Measurements from ENCODE around the gene ANK3. TPM values are rescaled to one million over a fixed set of nuclear protein-coding genes. Genes with fewer than 3 reads are reported as not detected.

The ANK3 gene
- polyA plus RNA-seq, 1 donor from 2014 or later = 114 TPM

DNA sequence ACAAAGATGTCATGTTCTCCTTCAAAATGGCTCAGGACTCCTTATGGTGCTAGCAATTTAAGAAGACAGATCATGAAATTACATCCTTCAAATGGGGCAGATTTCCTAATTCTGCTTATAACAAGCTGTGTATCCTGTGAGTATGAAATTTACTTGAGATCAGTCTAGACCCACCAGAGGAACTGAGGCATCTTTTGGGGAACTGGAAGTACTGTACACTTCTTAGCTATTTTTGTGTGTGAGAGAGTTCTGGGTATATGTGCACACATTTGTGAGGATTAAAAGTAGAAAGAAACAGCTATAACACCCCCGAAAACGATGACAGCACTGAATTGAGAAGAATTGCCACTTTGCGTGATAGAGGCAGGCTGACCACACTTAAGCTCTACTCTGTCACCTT, 296.4 kb downstream of the ANK3 start:
- no peaks in the 10 kb centered on the region for H3K27me3 ChIP-seq (ENCODE audit: insufficient read depth, low read depth, low read length)
- H3K4me3 ChIP-seq (ENCODE audit: low read length) = no peak overlapping the region
- no peak overlapping the region for H3K27ac ChIP-seq (ENCODE audit: low read length)
- no peaks in the 10 kb centered on the region for H3K79me2 ChIP-seq (replicated peaks; ENCODE audit: insufficient read depth, low read length)
- no peak for TF ChIP-seq RAD21 (conservative IDR thresholded peaks at IDR 0.05)
- TF ChIP-seq TAF1 (IDR thresholded peaks at IDR 0.05; ENCODE audit: low read depth) = no peak
- TF ChIP-seq, protein P1, sequence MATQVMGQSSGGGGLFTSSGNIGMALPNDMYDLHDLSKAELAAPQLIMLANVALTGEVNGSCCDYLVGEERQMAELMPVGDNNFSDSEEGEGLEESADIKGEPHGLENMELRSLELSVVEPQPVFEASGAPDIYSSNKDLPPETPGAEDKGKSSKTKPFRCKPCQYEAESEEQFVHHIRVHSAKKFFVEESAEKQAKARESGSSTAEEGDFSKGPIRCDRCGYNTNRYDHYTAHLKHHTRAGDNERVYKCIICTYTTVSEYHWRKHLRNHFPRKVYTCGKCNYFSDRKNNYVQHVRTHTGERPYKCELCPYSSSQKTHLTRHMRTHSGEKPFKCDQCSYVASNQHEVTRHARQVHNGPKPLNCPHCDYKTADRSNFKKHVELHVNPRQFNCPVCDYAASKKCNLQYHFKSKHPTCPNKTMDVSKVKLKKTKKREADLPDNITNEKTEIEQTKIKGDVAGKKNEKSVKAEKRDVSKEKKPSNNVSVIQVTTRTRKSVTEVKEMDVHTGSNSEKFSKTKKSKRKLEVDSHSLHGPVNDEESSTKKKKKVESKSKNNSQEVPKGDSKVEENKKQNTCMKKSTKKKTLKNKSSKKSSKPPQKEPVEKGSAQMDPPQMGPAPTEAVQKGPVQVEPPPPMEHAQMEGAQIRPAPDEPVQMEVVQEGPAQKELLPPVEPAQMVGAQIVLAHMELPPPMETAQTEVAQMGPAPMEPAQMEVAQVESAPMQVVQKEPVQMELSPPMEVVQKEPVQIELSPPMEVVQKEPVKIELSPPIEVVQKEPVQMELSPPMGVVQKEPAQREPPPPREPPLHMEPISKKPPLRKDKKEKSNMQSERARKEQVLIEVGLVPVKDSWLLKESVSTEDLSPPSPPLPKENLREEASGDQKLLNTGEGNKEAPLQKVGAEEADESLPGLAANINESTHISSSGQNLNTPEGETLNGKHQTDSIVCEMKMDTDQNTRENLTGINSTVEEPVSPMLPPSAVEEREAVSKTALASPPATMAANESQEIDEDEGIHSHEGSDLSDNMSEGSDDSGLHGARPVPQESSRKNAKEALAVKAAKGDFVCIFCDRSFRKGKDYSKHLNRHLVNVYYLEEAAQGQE (IDR thresholded peaks at IDR 0.05; ENCODE audit: borderline replicate concordance) = no peak
- TF ChIP-seq EZH2 (IDR thresholded peaks at IDR 0.05; ENCODE audit: borderline replicate concordance, insufficient read depth, low read length, poor library complexity, severe bottlenecking) = no peak
- TF ChIP-seq SMC3 (conservative IDR thresholded peaks at IDR 0.05; ENCODE audit: poor library complexity) = no peak
- no peak for TF ChIP-seq POLR2AphosphoS5 (IDR thresholded peaks at IDR 0.05)
- no peak for TF ChIP-seq EP300 (conservative IDR thresholded peaks at IDR 0.05; ENCODE audit: poor library complexity, severe bottlenecking)
- TF ChIP-seq, protein P2, sequence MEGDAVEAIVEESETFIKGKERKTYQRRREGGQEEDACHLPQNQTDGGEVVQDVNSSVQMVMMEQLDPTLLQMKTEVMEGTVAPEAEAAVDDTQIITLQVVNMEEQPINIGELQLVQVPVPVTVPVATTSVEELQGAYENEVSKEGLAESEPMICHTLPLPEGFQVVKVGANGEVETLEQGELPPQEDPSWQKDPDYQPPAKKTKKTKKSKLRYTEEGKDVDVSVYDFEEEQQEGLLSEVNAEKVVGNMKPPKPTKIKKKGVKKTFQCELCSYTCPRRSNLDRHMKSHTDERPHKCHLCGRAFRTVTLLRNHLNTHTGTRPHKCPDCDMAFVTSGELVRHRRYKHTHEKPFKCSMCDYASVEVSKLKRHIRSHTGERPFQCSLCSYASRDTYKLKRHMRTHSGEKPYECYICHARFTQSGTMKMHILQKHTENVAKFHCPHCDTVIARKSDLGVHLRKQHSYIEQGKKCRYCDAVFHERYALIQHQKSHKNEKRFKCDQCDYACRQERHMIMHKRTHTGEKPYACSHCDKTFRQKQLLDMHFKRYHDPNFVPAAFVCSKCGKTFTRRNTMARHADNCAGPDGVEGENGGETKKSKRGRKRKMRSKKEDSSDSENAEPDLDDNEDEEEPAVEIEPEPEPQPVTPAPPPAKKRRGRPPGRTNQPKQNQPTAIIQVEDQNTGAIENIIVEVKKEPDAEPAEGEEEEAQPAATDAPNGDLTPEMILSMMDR (IDR thresholded peaks at IDR 0.05; ENCODE audit: poor library complexity, severe bottlenecking) = no peak
- TF ChIP-seq MXI1 (conservative IDR thresholded peaks at IDR 0.05; ENCODE audit: poor library complexity, severe bottlenecking) = no peak
- no peaks in the 10 kb centered on the region for H3K9me2 ChIP-seq (ENCODE audit: insufficient read depth, low read length)
- H4K20me1 ChIP-seq (ENCODE audit: insufficient read depth) = no peaks in the 10 kb centered on the region
- no peak overlapping the region for H3K9ac ChIP-seq (ENCODE audit: low read length)
- no peaks in the 10 kb centered on the region for H3F3A ChIP-seq (ENCODE audit: insufficient read depth, low read length, poor library complexity, severe bottlenecking)
- no peak overlapping the region for H2AFZ ChIP-seq (ENCODE audit: low read depth, low read length)
- no peaks in the 10 kb centered on the region for H3K9me3 ChIP-seq (ENCODE audit: low read length)
- peaks cover 8% of the 10 kb centered on the region for H3K36me3 ChIP-seq (ENCODE audit: insufficient read depth, low read length)
- no peak overlapping the region for H3K4me2 ChIP-seq (ENCODE audit: low read length)

DNA sequence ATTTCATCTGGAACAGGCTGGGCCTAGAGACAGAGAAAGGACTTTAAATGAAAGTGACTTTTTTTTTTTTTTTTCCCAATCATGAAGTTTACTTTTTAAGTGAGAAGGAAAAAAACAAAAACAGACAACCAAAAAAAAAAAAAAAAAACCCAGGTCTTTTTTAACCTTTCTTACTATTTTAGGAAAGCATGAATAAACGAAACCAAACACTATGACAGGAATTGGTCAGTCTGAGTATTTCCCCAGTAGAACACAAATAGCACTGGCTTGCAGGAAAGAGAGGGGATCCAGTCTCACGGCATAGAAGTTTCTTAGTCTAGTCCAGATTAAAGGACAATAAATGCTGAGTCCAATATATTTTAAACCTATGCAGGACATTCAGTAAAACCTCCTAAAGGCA, 302.8 kb downstream of the ANK3 start:
- Histone ChIP-seq H3K79me2 (replicated peaks; ENCODE audit: insufficient read depth, low read length) (no peaks in the 10 kb centered on the region), H3K36me3 (ENCODE audit: insufficient read depth, low read length) (peaks cover 17% of the 10 kb centered on the region), H3K27ac (ENCODE audit: low read length) (no peak overlapping the region), H3K4me3 (ENCODE audit: low read length) (no peak overlapping the region), H4K20me1 (ENCODE audit: insufficient read depth) (no peaks in the 10 kb centered on the region), H2AFZ (ENCODE audit: low read depth, low read length) (no peak overlapping the region), H3K9me3 (ENCODE audit: low read length) (no peaks in the 10 kb centered on the region), H3K27me3 (ENCODE audit: insufficient read depth, low read depth, low read length) (no peaks in the 10 kb centered on the region), H3F3A (ENCODE audit: insufficient read depth, low read length, poor library complexity, severe bottlenecking) (no peaks in the 10 kb centered on the region), H3K4me2 (ENCODE audit: low read length) (no peak overlapping the region), H3K9me2 (ENCODE audit: insufficient read depth, low read length) (no peaks in the 10 kb centered on the region), H3K9ac (ENCODE audit: low read length) (no peak overlapping the region)
- TF ChIP-seq POLR2AphosphoS5 (IDR thresholded peaks at IDR 0.05) (no peak), MXI1 (conservative IDR thresholded peaks at IDR 0.05; ENCODE audit: poor library complexity, severe bottlenecking) (no peak), RAD21 (conservative IDR thresholded peaks at IDR 0.05) (no peak), SMC3 (conservative IDR thresholded peaks at IDR 0.05; ENCODE audit: poor library complexity) (no peak), EZH2 (IDR thresholded peaks at IDR 0.05; ENCODE audit: borderline replicate concordance, insufficient read depth, low read length, poor library complexity, severe bottlenecking) (no peak), EP300 (conservative IDR thresholded peaks at IDR 0.05; ENCODE audit: poor library complexity, severe bottlenecking) (no peak), TAF1 (IDR thresholded peaks at IDR 0.05; ENCODE audit: low read depth) (no peak)
- TF ChIP-seq, protein P2 (IDR thresholded peaks at IDR 0.05; ENCODE audit: poor library complexity, severe bottlenecking) = no peak
